Esophagus muscularis mucosa (tissue), 3 donors: Measurements from ENCODE around the gene ARAP1.

ENCODE experiments used
- POLR2A ChIP-seq: fragments of 450-650 bp; IDR thresholded peaks from one replicate; pipeline ENCODE4 v1.6.1; 2017; ENCODE audit warnings: antibody characterized with exemption, moderate library complexity, mild to moderate bottlenecking, low read depth
- TF ChIP-seq, protein P1 (sequence below), 3 experiments: fragments of 200-600 bp in 2 of 3; fragments of 450-650 bp in 1 of 3; sonication (generic) in 2 of 3; IDR thresholded peaks; one replicate each; pipeline ENCODE4 v1.5.1; 2017 to 2019; ENCODE audit warnings: antibody characterized with exemption in 3 of 3, mild to moderate bottlenecking in 2 of 3, moderate library complexity in 1 of 3

GRCh38 chr11:72758690-72759389 is 6.6 kb upstream of the ARAP1 start:
- TF ChIP-seq POLR2A = no peak
- TF ChIP-seq, protein P1, sequence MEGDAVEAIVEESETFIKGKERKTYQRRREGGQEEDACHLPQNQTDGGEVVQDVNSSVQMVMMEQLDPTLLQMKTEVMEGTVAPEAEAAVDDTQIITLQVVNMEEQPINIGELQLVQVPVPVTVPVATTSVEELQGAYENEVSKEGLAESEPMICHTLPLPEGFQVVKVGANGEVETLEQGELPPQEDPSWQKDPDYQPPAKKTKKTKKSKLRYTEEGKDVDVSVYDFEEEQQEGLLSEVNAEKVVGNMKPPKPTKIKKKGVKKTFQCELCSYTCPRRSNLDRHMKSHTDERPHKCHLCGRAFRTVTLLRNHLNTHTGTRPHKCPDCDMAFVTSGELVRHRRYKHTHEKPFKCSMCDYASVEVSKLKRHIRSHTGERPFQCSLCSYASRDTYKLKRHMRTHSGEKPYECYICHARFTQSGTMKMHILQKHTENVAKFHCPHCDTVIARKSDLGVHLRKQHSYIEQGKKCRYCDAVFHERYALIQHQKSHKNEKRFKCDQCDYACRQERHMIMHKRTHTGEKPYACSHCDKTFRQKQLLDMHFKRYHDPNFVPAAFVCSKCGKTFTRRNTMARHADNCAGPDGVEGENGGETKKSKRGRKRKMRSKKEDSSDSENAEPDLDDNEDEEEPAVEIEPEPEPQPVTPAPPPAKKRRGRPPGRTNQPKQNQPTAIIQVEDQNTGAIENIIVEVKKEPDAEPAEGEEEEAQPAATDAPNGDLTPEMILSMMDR (IDR thresholded peaks at IDR 0.05) = no peak
